ENCODE data around the gene GALNT14.
"Not testable (repeated sequence)": the region's sequence is repeated elsewhere in the genome, so short reads cannot be mapped to it uniquely, and the experiment has no call there.

The GALNT14 gene

GRCh38 chr2:31138037-31138962, at the start of gene GALNT14:
GALNT14 (minus strand) TSS chr2:31138440; CDS start chr2:31138086, 354 bp downstream.
- in situ Hi-C loops (cut with HindIII; ENCODE audit: low pct_unique_long_range_greater_than_20kb, low sequenced_read_pairs), result no loop called here
- TF ChIP-seq JUND (IDR thresholded peaks at IDR 0.05; ENCODE audit: low read depth), result no peak
- peak; percentile 55 to 82 for DNase-seq (ENCODE audit: low read depth in 1 of 2, low spot score in 1 of 2)

GRCh38 chr2:31187166-31187565, 48.9 kb upstream of the GALNT14 start:
- DNase-seq (ENCODE audit: low read depth in 1 of 2, low spot score in 1 of 2), result no peak
- TF ChIP-seq JUND (IDR thresholded peaks at IDR 0.05; ENCODE audit: low read depth), result no peak
- in situ Hi-C loops (cut with HindIII; ENCODE audit: low pct_unique_long_range_greater_than_20kb, low sequenced_read_pairs), result no loop called here

- DNase-seq (ENCODE audit: low read depth in 1 of 2, low spot score in 1 of 2); in situ Hi-C loops (cut with HindIII; ENCODE audit: low pct_unique_long_range_greater_than_20kb, low sequenced_read_pairs): not testable (repeated sequence)
Measured at GRCh38 chr2:31183973-31184372, 45.7 kb upstream of the GALNT14 start.

GRCh38 chr2:31176742-31177141, 38.5 kb upstream of the GALNT14 start:
- no peak for DNase-seq (ENCODE audit: low read depth in 1 of 2, low spot score in 1 of 2)
- no peak for TF ChIP-seq JUND (IDR thresholded peaks at IDR 0.05; ENCODE audit: low read depth)
- in situ Hi-C loops (cut with HindIII; ENCODE audit: low pct_unique_long_range_greater_than_20kb, low sequenced_read_pairs), result no loop called here

- TF ChIP-seq JUND (IDR thresholded peaks at IDR 0.05; ENCODE audit: low read depth), result no peak
- no peak for DNase-seq (ENCODE audit: low read depth in 1 of 2, low spot score in 1 of 2)
- in situ Hi-C loops (cut with HindIII; ENCODE audit: low pct_unique_long_range_greater_than_20kb, low sequenced_read_pairs), result no loop called here
Measured at GRCh38 chr2:31171142-31171541, 32.9 kb upstream of the GALNT14 start.

GRCh38 chr2:31170071-31170698, 31.9 kb upstream of the GALNT14 start:
- DNase-seq (ENCODE audit: low read depth in 1 of 2, low spot score in 1 of 2), result peak; percentile 69 to 72
- in situ Hi-C loops (cut with HindIII; ENCODE audit: low pct_unique_long_range_greater_than_20kb, low sequenced_read_pairs), result no loop called here
- TF ChIP-seq JUND (IDR thresholded peaks at IDR 0.05; ENCODE audit: low read depth), result no peak

GRCh38 chr2:31168291-31168690, 30.1 kb upstream of the GALNT14 start:
- in situ Hi-C loops (cut with HindIII; ENCODE audit: low pct_unique_long_range_greater_than_20kb, low sequenced_read_pairs), result no loop called here
- no peak for TF ChIP-seq JUND (IDR thresholded peaks at IDR 0.05; ENCODE audit: low read depth)
- DNase-seq (ENCODE audit: low read depth in 1 of 2, low spot score in 1 of 2), result no peak

GRCh38 chr2:31166925-31167324, 28.7 kb upstream of the GALNT14 start:
- no peak for DNase-seq (ENCODE audit: low read depth in 1 of 2, low spot score in 1 of 2)
- TF ChIP-seq JUND (IDR thresholded peaks at IDR 0.05; ENCODE audit: low read depth), result no peak
- in situ Hi-C loops (cut with HindIII; ENCODE audit: low pct_unique_long_range_greater_than_20kb, low sequenced_read_pairs), result no loop called here

GRCh38 chr2:31163011-31163539, 24.8 kb upstream of the GALNT14 start:
- in situ Hi-C loops (cut with HindIII; ENCODE audit: low pct_unique_long_range_greater_than_20kb, low sequenced_read_pairs), result no loop called here
- TF ChIP-seq JUND (IDR thresholded peaks at IDR 0.05; ENCODE audit: low read depth), result no peak
- no peak for DNase-seq (ENCODE audit: low read depth in 1 of 2, low spot score in 1 of 2)

GRCh38 chr2:31161637-31162036, 23.4 kb upstream of the GALNT14 start:
- no peak for TF ChIP-seq JUND (IDR thresholded peaks at IDR 0.05; ENCODE audit: low read depth)
- in situ Hi-C loops (cut with HindIII; ENCODE audit: low pct_unique_long_range_greater_than_20kb, low sequenced_read_pairs), result no loop called here
- no peak for DNase-seq (ENCODE audit: low read depth in 1 of 2, low spot score in 1 of 2)

- no peak for TF ChIP-seq JUND (IDR thresholded peaks at IDR 0.05; ENCODE audit: low read depth)
- DNase-seq (ENCODE audit: low read depth in 1 of 2, low spot score in 1 of 2), result peak in 1 of 2 experiments; percentile 32
- in situ Hi-C loops (cut with HindIII; ENCODE audit: low pct_unique_long_range_greater_than_20kb, low sequenced_read_pairs), result no loop called here
Measured at GRCh38 chr2:31151501-31151900, 13.3 kb upstream of the GALNT14 start.

GRCh38 chr2:31150120-31150670, 12.0 kb upstream of the GALNT14 start:
- no peak for TF ChIP-seq JUND (IDR thresholded peaks at IDR 0.05; ENCODE audit: low read depth)
- in situ Hi-C loops (cut with HindIII; ENCODE audit: low pct_unique_long_range_greater_than_20kb, low sequenced_read_pairs), result no loop called here
- no peak for DNase-seq (ENCODE audit: low read depth in 1 of 2, low spot score in 1 of 2)

- no peak for TF ChIP-seq JUND (IDR thresholded peaks at IDR 0.05; ENCODE audit: low read depth)
- no peak for DNase-seq (ENCODE audit: low read depth in 1 of 2, low spot score in 1 of 2)
- in situ Hi-C loops (cut with HindIII; ENCODE audit: low pct_unique_long_range_greater_than_20kb, low sequenced_read_pairs), result no loop called here
Measured at GRCh38 chr2:31148514-31148913, 10.3 kb upstream of the GALNT14 start.

All from T47D (cell line).